Neutrophil (primary cell): Measurements from ENCODE around the gene USP10.

Experiments
- H3K27ac ChIP-seq: fragments of 200-600 bp; sonication (generic); 2 replicates; pipeline ENCODE4 v1.5.1; 2016; ENCODE audit warnings: mild to moderate bottlenecking, moderate library complexity
- H3K27me3 ChIP-seq: fragments of 200-600 bp; sonication (generic); 2 replicates; pipeline ENCODE4 v1.6.0; 2016; ENCODE audit warnings: mild to moderate bottlenecking
- H3K36me3 ChIP-seq: fragments of 200-600 bp; sonication (generic); 2 replicates; pipeline ENCODE4 v1.5.1; 2017
- H3K4me1 ChIP-seq, 2 experiments: fragments of 200-600 bp in 1 of 2; sonication (generic) in 1 of 2; 1 replicate in 1 of 2; 2 replicates in 1 of 2; pipeline versions ENCODE4 v1.5.1 to v1.6.1; 2013 to 2016; ENCODE audit warnings: low read depth in 1 of 2, low read length in 1 of 2, mild to moderate bottlenecking in 1 of 2, moderate library complexity in 1 of 2; ENCODE audit not compliant: control insufficient read depth in 1 of 2, insufficient read depth in 1 of 2
- H3K4me3 ChIP-seq, 2 experiments: fragments of 200-600 bp in 1 of 2; sonication (generic) in 1 of 2; 1 replicate in 1 of 2; 2 replicates in 1 of 2; pipeline ENCODE4 v1.5.1; 2013 to 2016; ENCODE audit warnings: low read depth in 1 of 2, low read length in 1 of 2, mild to moderate bottlenecking in 1 of 2, moderate library complexity in 1 of 2
- H3K9me3 ChIP-seq: fragments of 200-600 bp; sonication (generic); 2 replicates; pipeline ENCODE4 v1.5.1; 2016
- CTCF ChIP-seq: fragments of 200-600 bp; sonication (generic); IDR thresholded peaks from 2 replicates; pipeline ENCODE4 v1.5.1; 2016; ENCODE audit warnings: antibody characterized with exemption

USP10 gene

GRCh38 chr16:84754353-84754856, 54.6 kb downstream of the USP10 start:
- Histone ChIP-seq H3K27me3 (no peaks in the 10 kb centered on the region), H3K27ac (peak overlapping the region; percentile 44), H3K4me1 (peaks cover 62 to 65% of the 10 kb centered on the region in 2 experiments), H3K4me3 (peak overlapping the region in 1 of 2 experiments; percentile 18), H3K9me3 (no peaks in the 10 kb centered on the region), H3K36me3 (no peaks in the 10 kb centered on the region)
- TF ChIP-seq CTCF = peak; percentile 93

- Histone ChIP-seq H3K27me3 (no peaks in the 10 kb centered on the region), H3K4me3 (no peak overlapping the region), H3K36me3 (no peaks in the 10 kb centered on the region), H3K27ac (peak overlapping the region; percentile 44), H3K9me3 (no peaks in the 10 kb centered on the region), H3K4me1 (peaks cover 69% of the 10 kb centered on the region in 2 experiments)
- TF ChIP-seq CTCF = no peak
Measured at GRCh38 chr16:84754956-84755672, 55.3 kb downstream of the USP10 start.

- H3K36me3 ChIP-seq = no peaks in the 10 kb centered on the region
- no peak overlapping the region for H3K27ac ChIP-seq
- H3K27me3 ChIP-seq = no peaks in the 10 kb centered on the region
- H3K4me1 ChIP-seq = peaks cover 64 to 65% of the 10 kb centered on the region in 2 experiments
- no peak for TF ChIP-seq CTCF
- no peak overlapping the region for H3K4me3 ChIP-seq
- H3K9me3 ChIP-seq = no peaks in the 10 kb centered on the region
Measured at GRCh38 chr16:84756830-84757229, 57.0 kb downstream of the USP10 start.

- TF ChIP-seq CTCF = no peak
- peak overlapping the region; percentile 70 for H3K27ac ChIP-seq
- no peaks in the 10 kb centered on the region for H3K36me3 ChIP-seq
- H3K4me1 ChIP-seq = peaks cover 64 to 65% of the 10 kb centered on the region in 2 experiments
- H3K27me3 ChIP-seq = no peaks in the 10 kb centered on the region
- H3K9me3 ChIP-seq = no peaks in the 10 kb centered on the region
- H3K4me3 ChIP-seq = no peak overlapping the region
Measured at GRCh38 chr16:84758627-84759026, 58.8 kb downstream of the USP10 start.

- TF ChIP-seq CTCF = no peak
- Histone ChIP-seq H3K4me3 (peak overlapping the region in 1 of 2 experiments; percentile 12), H3K9me3 (no peaks in the 10 kb centered on the region), H3K27ac (peak overlapping the region; percentile 70), H3K27me3 (no peaks in the 10 kb centered on the region), H3K36me3 (no peaks in the 10 kb centered on the region), H3K4me1 (peaks cover 64 to 65% of the 10 kb centered on the region in 2 experiments)
Measured at GRCh38 chr16:84759061-84759460, 59.3 kb downstream of the USP10 start.
